Retinal pigment epithelial cell (primary cell): ENCODE results near the gene FAM222B.
"Not testable (repeated sequence)": the region's sequence is repeated elsewhere in the genome, so short reads cannot be mapped to it uniquely, and the experiment has no call there.

Experiments used
- DNase-seq: peaks from one replicate; pipeline ENCODE4 v3.0.0-alpha.2; 2010; ENCODE audit warnings: low read depth
- H3K4me3 ChIP-seq: 2 replicates; pipeline ENCODE4 v1.5.1; 2011; ENCODE audit warnings: mild to moderate bottlenecking, low read length, control low read depth, moderate library complexity
- TF ChIP-seq, protein P1 (sequence below): conservative IDR thresholded peaks from 2 replicates; pipeline ENCODE4 v1.5.1; 2011; ENCODE audit warnings: low read depth, low read length, control low read depth, inconsistent platforms

The FAM222B gene

DNA sequence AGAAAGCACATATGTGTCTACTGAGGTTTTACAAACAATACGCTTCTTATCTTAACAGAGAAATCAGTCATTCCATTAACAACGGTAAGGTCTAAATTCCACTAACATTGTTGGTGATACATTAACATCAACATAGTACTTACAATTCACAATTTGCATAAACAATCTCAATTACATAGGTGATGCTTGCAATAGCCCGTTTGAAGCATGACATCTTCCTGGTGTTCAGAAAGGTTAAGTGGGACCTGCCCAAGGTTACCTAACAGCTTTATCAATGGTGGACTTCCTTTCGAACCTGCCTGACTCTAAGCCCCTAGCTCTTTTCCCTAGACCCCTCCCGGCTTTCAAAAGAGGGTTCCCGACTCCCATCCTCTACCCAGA is 699 bp downstream of the FAM222B start:
- TF ChIP-seq, protein P1, sequence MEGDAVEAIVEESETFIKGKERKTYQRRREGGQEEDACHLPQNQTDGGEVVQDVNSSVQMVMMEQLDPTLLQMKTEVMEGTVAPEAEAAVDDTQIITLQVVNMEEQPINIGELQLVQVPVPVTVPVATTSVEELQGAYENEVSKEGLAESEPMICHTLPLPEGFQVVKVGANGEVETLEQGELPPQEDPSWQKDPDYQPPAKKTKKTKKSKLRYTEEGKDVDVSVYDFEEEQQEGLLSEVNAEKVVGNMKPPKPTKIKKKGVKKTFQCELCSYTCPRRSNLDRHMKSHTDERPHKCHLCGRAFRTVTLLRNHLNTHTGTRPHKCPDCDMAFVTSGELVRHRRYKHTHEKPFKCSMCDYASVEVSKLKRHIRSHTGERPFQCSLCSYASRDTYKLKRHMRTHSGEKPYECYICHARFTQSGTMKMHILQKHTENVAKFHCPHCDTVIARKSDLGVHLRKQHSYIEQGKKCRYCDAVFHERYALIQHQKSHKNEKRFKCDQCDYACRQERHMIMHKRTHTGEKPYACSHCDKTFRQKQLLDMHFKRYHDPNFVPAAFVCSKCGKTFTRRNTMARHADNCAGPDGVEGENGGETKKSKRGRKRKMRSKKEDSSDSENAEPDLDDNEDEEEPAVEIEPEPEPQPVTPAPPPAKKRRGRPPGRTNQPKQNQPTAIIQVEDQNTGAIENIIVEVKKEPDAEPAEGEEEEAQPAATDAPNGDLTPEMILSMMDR, result no peak
- no peak for DNase-seq
- peak overlapping the region; percentile 94 for H3K4me3 ChIP-seq

DNA sequence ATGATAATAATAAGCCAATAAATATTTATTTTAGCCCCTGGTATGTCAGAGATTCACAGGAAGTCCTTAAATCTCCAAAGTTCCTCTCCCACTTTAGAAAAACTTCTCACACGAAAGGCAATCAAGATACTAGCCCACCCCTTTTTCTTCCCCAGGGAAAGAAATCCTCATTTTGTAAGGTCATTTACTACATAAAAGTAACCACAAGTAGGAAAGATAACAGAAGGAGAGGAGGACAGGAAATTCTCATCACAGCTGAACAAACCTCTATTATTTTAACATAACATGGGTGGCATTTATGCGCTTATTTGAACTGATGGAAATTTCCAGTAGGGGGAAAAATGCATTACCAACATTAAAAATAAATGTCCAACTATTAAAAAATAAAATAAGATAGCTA is 3.4 kb downstream of the FAM222B start:
- DNase-seq, result no peak
- TF ChIP-seq, protein P1, result no peak
- no peak overlapping the region for H3K4me3 ChIP-seq

DNA sequence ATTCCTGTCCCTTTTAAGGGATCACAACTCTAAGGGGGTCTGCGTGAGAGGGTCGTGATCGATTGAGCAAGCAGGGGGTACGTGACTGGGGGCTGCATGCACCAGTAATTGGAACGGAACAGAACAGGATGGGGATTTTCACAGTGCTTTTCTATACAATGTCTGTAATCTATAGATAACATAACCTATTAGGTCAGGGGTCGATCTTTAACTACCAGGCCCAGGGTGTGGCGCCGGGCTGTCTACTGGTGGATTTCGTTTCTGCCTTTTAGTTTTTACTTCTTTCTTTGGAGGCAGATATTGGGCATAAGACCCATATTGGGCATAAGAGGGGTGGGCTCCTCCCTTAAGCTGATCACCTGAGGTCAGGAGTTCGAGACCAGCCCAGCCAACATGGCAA is 6.0 kb downstream of the FAM222B start:
- not testable (repeated sequence) for DNase-seq, H3K4me3 ChIP-seq

DNA sequence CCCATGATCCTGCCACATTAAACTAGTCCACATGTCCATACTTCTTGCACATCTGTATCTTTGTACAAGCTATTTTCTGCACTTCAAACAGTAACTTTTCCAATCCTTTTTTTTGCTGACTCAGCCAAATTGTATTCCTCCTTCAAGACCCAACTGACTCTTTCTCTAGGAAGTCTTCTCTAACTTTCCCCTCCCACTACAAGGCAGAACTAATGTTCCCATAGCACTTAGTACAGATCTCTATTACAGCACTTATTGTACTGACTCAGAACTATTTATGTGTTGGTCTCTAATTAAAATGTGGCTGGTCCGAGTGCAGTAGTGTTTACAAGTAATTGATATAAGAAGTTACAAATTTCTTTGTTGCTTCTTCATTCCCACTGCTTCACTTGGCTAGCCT is 8.2 kb downstream of the FAM222B start:
- TF ChIP-seq, protein P1, result no peak
- no peak for DNase-seq
- no peak overlapping the region for H3K4me3 ChIP-seq

DNA sequence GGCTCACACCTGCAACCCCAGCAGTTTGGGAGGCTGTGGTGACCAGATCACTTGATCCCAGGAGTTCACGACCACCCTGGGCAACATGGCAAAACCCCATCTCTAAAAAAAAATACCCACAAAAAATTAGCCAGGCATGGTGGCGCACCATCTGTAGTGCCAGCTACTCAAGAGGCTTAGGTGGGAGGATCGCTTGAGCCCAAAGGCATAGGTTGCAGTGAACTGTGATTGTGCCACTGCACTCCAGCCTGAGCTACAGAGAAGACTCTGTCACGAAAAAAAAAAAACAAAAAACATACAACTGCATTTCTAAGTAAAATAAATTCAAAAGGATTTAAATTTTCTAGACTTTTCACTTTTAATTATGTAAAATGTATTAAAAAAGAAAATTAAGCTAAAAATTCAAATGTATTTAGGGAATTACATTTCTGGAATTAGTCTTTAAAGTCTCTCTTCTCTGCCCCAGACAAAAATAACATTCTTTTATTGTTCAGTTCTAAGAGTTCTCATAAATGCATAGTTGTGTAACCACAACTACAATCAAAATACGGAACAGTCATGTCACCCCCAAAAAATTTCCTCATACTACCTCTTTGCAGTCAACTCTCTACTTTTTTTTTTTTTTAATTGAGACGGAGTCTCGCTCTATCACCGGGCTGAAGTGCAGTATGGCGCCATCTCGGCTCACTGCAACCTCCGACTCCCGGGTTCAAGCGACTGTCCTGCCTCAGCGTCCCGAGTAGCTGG is 14.1 kb downstream of the FAM222B start:
- H3K4me3 ChIP-seq, result no peak overlapping the region
- TF ChIP-seq, protein P1, result no peak
- no peak for DNase-seq

DNA sequence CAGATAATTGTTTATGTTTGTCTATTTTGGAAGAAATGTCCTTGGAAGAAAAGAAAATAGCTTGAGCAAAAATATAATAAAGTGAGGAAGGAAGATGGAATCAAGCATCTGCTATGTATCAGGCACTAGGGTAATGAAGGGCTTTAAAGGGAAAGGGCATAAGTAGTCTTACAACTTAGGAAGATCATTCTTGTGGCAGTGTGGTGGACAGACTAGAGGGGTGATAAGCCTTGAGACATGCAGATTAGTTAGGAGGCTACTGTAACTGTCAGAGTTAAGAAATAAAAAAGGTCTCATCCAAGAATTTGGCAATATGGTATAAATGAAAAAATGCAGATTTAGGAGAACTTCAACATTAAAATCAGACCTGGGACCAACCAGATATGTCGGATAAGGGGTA is 14.9 kb downstream of the FAM222B start:
- TF ChIP-seq, protein P1, result no peak
- DNase-seq, result no peak
- H3K4me3 ChIP-seq, result no peak overlapping the region

DNA sequence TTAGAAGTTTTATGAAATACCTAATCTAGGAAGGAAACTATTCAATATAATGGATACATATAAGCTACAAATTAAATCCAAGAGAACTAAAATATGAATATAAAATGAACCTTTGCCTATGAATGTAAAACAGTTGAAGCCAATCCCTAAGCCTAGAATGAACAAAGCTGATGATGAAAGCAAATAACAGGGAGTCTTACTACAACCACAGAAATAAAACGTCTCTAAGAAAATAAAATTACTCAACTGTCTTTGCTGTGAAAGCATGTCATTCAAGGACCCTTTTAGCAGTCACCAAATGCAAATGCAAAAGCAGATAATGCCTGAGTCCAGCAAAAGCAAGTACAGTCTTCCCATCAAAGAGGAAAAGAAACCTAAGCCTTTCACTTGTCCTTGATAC is 23.0 kb downstream of the FAM222B start:
- no peak for DNase-seq
- TF ChIP-seq, protein P1, result no peak
- no peak overlapping the region for H3K4me3 ChIP-seq
